Thyroid gland (tissue), 4 donors: ENCODE results near the gene GABRD. TPM values are rescaled to one million over a fixed set of nuclear protein-coding genes. Genes with fewer than 3 reads are reported as not detected.

Experiments
- DNase-seq, 2 donors: peaks; one replicate each; pipeline ENCODE4 v3.0.0-alpha.2; 2019
- H3K27ac ChIP-seq, 3 donors: fragments of 200-600 bp; sonication (generic); 1 replicate in 2 of 3; 2 replicates in 1 of 3; pipeline ENCODE4 v1.5.1; 2016 to 2019; ENCODE audit warnings: mild to moderate bottlenecking in 1 of 3, moderate library complexity in 1 of 3
- H3K27me3 ChIP-seq: fragments of 200-600 bp; sonication (generic); one replicate; pipeline ENCODE4 v1.5.1; 2019
- H3K36me3 ChIP-seq, 2 donors: fragments of 200-600 bp; sonication (generic); one replicate each; pipeline ENCODE4 v1.5.1; 2016 to 2019
- H3K4me1 ChIP-seq, 2 donors: fragments of 200-600 bp; sonication (generic); one replicate each; pipeline ENCODE4 v1.5.1; 2017 to 2019
- H3K4me3 ChIP-seq, 3 donors: fragments of 200-600 bp; sonication (generic); replicated peaks in 1 of 3; 1 replicate in 2 of 3; 2 replicates in 1 of 3; pipeline ENCODE4 v1.5.1; 2016; ENCODE audit warnings: mild to moderate bottlenecking in 1 of 3
- H3K9me3 ChIP-seq: fragments of 200-600 bp; sonication (generic); one replicate; pipeline ENCODE4 v1.5.1; 2017
- POLR2A ChIP-seq, 2 donors: fragments of 450-650 bp; IDR thresholded peaks; one replicate each; pipeline ENCODE4 v1.6.1; 2017; ENCODE audit warnings: antibody characterized with exemption in 2 of 2, mild to moderate bottlenecking in 2 of 2, moderate library complexity in 1 of 2
- WGBS, 2 donors: methylation state at CpG; one replicate each; pipeline ENCODE4 v1.1.5; 2017; 5-methylcytosine and 5-hydroxymethylcytosine counted together
- intact Hi-C: fragments of 100-400 bp; cut with DNase I; formaldehyde crosslinking; loops from one replicate; pipeline ENCODE4 v1.15.1; 2023
- total RNA-seq, 4 donors: library from RNA; depleted of rRNA; stranded (reverse); fragments of >200 nt; gene quantifications; one replicate each; pipeline ENCODE4 v1.2.3, GENCODE V29; 2016
- TF ChIP-seq, protein P1 (sequence below), 6 experiments: fragments of 200-600 bp in 3 of 6; fragments of 450-650 bp in 3 of 6; sonication (generic) in 3 of 6; IDR thresholded peaks; one replicate each; pipeline ENCODE4 v1.5.1; 2016 to 2019; ENCODE audit warnings: antibody characterized with exemption in 6 of 6, mild to moderate bottlenecking in 2 of 6, inconsistent platforms in 1 of 6, moderate library complexity in 1 of 6

Gene GABRD
- total RNA-seq, 4 donors from 2014 or later, result 0.49 to 0.78 TPM; not detected in 2

GRCh38 chr1:2019571-2020309, 595 bp downstream of the GABRD start:
- peaks cover 3% of the 10 kb centered on the region for H3K27me3 ChIP-seq
- no peak overlapping the region for H3K27ac ChIP-seq
- H3K9me3 ChIP-seq, result no peaks in the 10 kb centered on the region
- peaks cover 5 to 7% of the 10 kb centered on the region in 2 donors for H3K4me1 ChIP-seq
- 29 to 38% methylated on average over 18 to 21 of the region's 61 CpGs for WGBS, 2 donors
- intact Hi-C loops, result no loop called here
- no peaks in the 10 kb centered on the region for H3K36me3 ChIP-seq
- peak overlapping the region in 1 of 3 donors; percentile 14 for H3K4me3 ChIP-seq
- TF ChIP-seq, protein P1, sequence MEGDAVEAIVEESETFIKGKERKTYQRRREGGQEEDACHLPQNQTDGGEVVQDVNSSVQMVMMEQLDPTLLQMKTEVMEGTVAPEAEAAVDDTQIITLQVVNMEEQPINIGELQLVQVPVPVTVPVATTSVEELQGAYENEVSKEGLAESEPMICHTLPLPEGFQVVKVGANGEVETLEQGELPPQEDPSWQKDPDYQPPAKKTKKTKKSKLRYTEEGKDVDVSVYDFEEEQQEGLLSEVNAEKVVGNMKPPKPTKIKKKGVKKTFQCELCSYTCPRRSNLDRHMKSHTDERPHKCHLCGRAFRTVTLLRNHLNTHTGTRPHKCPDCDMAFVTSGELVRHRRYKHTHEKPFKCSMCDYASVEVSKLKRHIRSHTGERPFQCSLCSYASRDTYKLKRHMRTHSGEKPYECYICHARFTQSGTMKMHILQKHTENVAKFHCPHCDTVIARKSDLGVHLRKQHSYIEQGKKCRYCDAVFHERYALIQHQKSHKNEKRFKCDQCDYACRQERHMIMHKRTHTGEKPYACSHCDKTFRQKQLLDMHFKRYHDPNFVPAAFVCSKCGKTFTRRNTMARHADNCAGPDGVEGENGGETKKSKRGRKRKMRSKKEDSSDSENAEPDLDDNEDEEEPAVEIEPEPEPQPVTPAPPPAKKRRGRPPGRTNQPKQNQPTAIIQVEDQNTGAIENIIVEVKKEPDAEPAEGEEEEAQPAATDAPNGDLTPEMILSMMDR (IDR thresholded peaks at IDR 0.05), result no peak
- TF ChIP-seq POLR2A (IDR thresholded peaks at IDR 0.05), result no peak
- DNase-seq, result peak in 1 of 2 donors; percentile 15

DNA sequence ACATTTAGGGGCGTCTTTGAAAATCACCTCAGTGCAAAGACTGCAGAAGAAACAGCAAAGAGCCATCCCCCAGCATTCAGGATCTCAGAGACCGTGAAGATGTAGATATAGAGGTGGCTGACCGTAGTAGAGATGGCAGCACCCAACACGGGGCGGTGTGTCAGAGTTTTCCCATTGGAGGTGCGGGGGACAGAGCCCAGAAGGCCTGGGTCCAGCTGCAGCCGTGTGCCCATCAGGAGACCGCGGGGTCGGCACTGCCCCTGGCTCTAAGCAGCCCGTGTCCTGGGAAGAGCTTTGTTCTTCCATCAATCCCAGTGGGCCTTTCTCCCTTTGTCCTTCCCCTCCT, 1.1 kb downstream of the GABRD start:
- no peak overlapping the region for H3K4me3 ChIP-seq
- no peaks in the 10 kb centered on the region for H3K36me3 ChIP-seq
- H3K4me1 ChIP-seq, result peaks cover 5 to 10% of the 10 kb centered on the region in 2 donors
- peaks cover 3% of the 10 kb centered on the region for H3K27me3 ChIP-seq
- H3K27ac ChIP-seq, result no peak overlapping the region
- DNase-seq, result no peak
- 79 to 81% methylated on average over 9 to 11 of the region's 11 CpGs for WGBS, 2 donors
- intact Hi-C loops, result no loop called here
- no peaks in the 10 kb centered on the region for H3K9me3 ChIP-seq
- TF ChIP-seq, protein P1 (IDR thresholded peaks at IDR 0.05), result no peak
- TF ChIP-seq POLR2A (IDR thresholded peaks at IDR 0.05), result no peak

- no peak for TF ChIP-seq POLR2A (IDR thresholded peaks at IDR 0.05)
- TF ChIP-seq, protein P1 (IDR thresholded peaks at IDR 0.05), result no peak
- DNase-seq, result no peak
- no peak overlapping the region for H3K27ac ChIP-seq
- WGBS, 2 donors, result 63 to 87% methylated on average over 3 to 11 of the region's 25 CpGs
- H3K36me3 ChIP-seq, result no peaks in the 10 kb centered on the region
- H3K27me3 ChIP-seq, result peaks cover 3% of the 10 kb centered on the region
- no peaks in the 10 kb centered on the region for H3K9me3 ChIP-seq
- intact Hi-C loops, result no loop called here
- H3K4me3 ChIP-seq, result no peak overlapping the region
- peaks cover 5 to 13% of the 10 kb centered on the region in 2 donors for H3K4me1 ChIP-seq
Measured at GRCh38 chr1:2021550-2021949, 2.4 kb downstream of the GABRD start.

- TF ChIP-seq, protein P1 (IDR thresholded peaks at IDR 0.05), result no peak
- no peak for TF ChIP-seq POLR2A (IDR thresholded peaks at IDR 0.05)
- H3K4me3 ChIP-seq, result no peak overlapping the region
- DNase-seq, result no peak
- peaks cover 3% of the 10 kb centered on the region for H3K27me3 ChIP-seq
- 84% methylated on average over 17 to 18 of the region's 21 CpGs for WGBS, 2 donors
- no peaks in the 10 kb centered on the region for H3K9me3 ChIP-seq
- peaks cover 5 to 13% of the 10 kb centered on the region in 2 donors for H3K4me1 ChIP-seq
- H3K36me3 ChIP-seq, result no peaks in the 10 kb centered on the region
- H3K27ac ChIP-seq, result no peak overlapping the region
- intact Hi-C loops, result no loop called here
Measured at GRCh38 chr1:2022063-2022770, 3.1 kb downstream of the GABRD start.

DNA sequence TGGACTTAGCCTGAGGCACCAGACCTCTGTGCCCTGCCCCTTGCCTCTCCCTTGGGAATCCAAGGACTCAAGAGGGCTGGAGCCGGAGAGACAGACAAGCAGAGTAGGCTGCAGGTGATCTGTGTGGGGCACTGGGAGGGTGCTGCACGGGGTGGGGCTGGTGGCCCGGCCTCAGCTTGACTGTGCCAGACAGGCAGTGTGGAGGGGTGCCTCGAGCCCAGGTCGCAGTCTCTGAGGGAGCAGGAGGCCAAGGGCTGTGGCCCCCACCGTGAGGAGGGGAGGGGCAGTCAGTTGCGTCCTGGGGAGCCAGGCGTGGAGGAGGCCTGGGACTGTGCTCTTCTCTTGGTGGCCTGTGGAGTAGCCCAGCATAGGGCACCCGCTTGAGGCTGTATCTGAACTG, 4.0 kb downstream of the GABRD start:
- DNase-seq, result no peak
- intact Hi-C loops, result no loop called here
- Histone ChIP-seq H3K4me3 (no peak overlapping the region), H3K9me3 (no peaks in the 10 kb centered on the region), H3K27me3 (peaks cover 3% of the 10 kb centered on the region), H3K36me3 (no peaks in the 10 kb centered on the region), H3K27ac (no peak overlapping the region), H3K4me1 (peaks cover 5 to 13% of the 10 kb centered on the region in 2 donors)
- TF ChIP-seq, protein P1 (IDR thresholded peaks at IDR 0.05), result no peak
- no peak for TF ChIP-seq POLR2A (IDR thresholded peaks at IDR 0.05)
- WGBS, 2 donors, result 70 to 89% methylated on average over 2 to 9 of the region's 9 CpGs
